Progenitor cell of endocrine pancreas (in vitro differentiated cells): ENCODE data around the gene KLHDC4. TPM values are rescaled to one million over a fixed set of nuclear protein-coding genes. Genes with fewer than 3 reads are reported as not detected.
"Not testable (repeated sequence)": the region's sequence is repeated elsewhere in the genome, so short reads cannot be mapped to it uniquely, and the experiment has no call there.

Experiments used
- DNase-seq: peaks from one replicate; pipeline ENCODE4 v3.0.0; 2021; ENCODE audit warnings: low spot score; ENCODE audit not compliant: unreplicated experiment
- H3K27ac Mint-ChIP-seq: 2 replicates; pipeline ENCODE4 v1.8.0; 2021; ENCODE audit warnings: mild to moderate bottlenecking, moderate library complexity, mixed read lengths
- H3K27me3 Mint-ChIP-seq: 2 replicates; pipeline ENCODE4 v1.8.0; 2021; ENCODE audit warnings: mixed read lengths
- H3K36me3 Mint-ChIP-seq: 2 replicates; pipeline ENCODE4 v1.8.0; 2022; ENCODE audit warnings: mixed read lengths; ENCODE audit not compliant: insufficient read depth
- H3K4me1 Mint-ChIP-seq: 2 replicates; pipeline ENCODE4 v1.8.0; 2021; ENCODE audit warnings: low read depth, mixed read lengths
- H3K4me3 Mint-ChIP-seq: 2 replicates; pipeline ENCODE4 v1.8.0; 2021; ENCODE audit warnings: low read depth, mild to moderate bottlenecking, moderate library complexity, mixed read lengths
- H3K9me3 Mint-ChIP-seq: 2 replicates; pipeline ENCODE4 v1.8.0; 2021; ENCODE audit warnings: low read depth, mixed read lengths
- total RNA-seq: library from RNA; stranded (reverse); gene quantifications from 2 replicates; pipeline ENCODE4 v1.2.1, GENCODE V29; 2021
- TF ChIP-seq, protein P1 (sequence below): fragments of 200-600 bp; sonication (generic); IDR thresholded peaks from one replicate; pipeline ENCODE4 v1.5.0; 2021; ENCODE audit warnings: antibody characterized with exemption, mild to moderate bottlenecking; ENCODE audit not compliant: unreplicated experiment

KLHDC4 gene
- total RNA-seq, 1 donor from 2014 or later: 58.8 TPM

GRCh38 chr16:87784812-87785211 lies 19.0 kb upstream of the KLHDC4 start:
- peaks cover 22% of the 10 kb centered on the region for H3K27me3 Mint-ChIP-seq
- no peak for DNase-seq
- peak overlapping the region; percentile 65 for H3K27ac Mint-ChIP-seq
- H3K4me3 Mint-ChIP-seq: no peak overlapping the region
- H3K9me3 Mint-ChIP-seq: no peaks in the 10 kb centered on the region
- TF ChIP-seq, protein P1, sequence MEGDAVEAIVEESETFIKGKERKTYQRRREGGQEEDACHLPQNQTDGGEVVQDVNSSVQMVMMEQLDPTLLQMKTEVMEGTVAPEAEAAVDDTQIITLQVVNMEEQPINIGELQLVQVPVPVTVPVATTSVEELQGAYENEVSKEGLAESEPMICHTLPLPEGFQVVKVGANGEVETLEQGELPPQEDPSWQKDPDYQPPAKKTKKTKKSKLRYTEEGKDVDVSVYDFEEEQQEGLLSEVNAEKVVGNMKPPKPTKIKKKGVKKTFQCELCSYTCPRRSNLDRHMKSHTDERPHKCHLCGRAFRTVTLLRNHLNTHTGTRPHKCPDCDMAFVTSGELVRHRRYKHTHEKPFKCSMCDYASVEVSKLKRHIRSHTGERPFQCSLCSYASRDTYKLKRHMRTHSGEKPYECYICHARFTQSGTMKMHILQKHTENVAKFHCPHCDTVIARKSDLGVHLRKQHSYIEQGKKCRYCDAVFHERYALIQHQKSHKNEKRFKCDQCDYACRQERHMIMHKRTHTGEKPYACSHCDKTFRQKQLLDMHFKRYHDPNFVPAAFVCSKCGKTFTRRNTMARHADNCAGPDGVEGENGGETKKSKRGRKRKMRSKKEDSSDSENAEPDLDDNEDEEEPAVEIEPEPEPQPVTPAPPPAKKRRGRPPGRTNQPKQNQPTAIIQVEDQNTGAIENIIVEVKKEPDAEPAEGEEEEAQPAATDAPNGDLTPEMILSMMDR: no peak
- H3K4me1 Mint-ChIP-seq: peaks cover 9% of the 10 kb centered on the region
- no peaks in the 10 kb centered on the region for H3K36me3 Mint-ChIP-seq

DNA sequence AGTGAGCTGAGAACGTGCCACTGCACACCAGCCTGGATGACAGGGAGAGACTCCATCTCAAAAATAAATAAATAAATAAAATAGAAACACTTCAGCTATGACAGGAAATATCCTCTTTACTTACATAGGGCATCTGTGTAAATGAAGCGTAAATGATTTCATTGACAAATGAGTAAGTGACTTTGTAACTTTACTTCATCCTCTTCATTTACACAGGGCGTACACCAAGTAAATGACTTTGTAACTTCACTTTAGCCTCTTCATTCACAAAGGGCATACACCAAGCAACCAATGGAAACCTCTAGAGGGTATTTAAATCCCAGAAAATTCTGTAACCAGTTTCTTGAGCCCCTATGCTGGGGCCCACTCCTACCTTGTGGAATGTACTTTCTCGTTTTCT lies 16.2 kb upstream of the KLHDC4 start:
- TF ChIP-seq, protein P1: no peak
- Mint-ChIP-seq H3K9me3 (no peaks in the 10 kb centered on the region), H3K27ac (no peak overlapping the region), H3K4me1 (peaks cover 11% of the 10 kb centered on the region), H3K27me3 (peaks cover 18% of the 10 kb centered on the region), H3K36me3 (no peaks in the 10 kb centered on the region), H3K4me3 (no peak overlapping the region)
- no peak for DNase-seq

- peak overlapping the region; percentile 78 for H3K27ac Mint-ChIP-seq
- H3K27me3 Mint-ChIP-seq: peaks cover 16% of the 10 kb centered on the region
- H3K4me1 Mint-ChIP-seq: peaks cover 11% of the 10 kb centered on the region
- no peaks in the 10 kb centered on the region for H3K9me3 Mint-ChIP-seq
- H3K4me3 Mint-ChIP-seq: no peak overlapping the region
- H3K36me3 Mint-ChIP-seq: no peaks in the 10 kb centered on the region
- TF ChIP-seq, protein P1: no peak
- no peak for DNase-seq
These were observed 14.7 kb upstream of the KLHDC4 start for GRCh38 chr16:87780385-87780989.

- H3K27ac Mint-ChIP-seq: peak overlapping the region; percentile 95
- DNase-seq: peak; percentile 88
- H3K4me1 Mint-ChIP-seq: peaks cover 6% of the 10 kb centered on the region
- H3K4me3 Mint-ChIP-seq: no peak overlapping the region
- H3K36me3 Mint-ChIP-seq: no peaks in the 10 kb centered on the region
- TF ChIP-seq, protein P1: peak; percentile 99
- no peaks in the 10 kb centered on the region for H3K9me3 Mint-ChIP-seq
- peaks cover 8% of the 10 kb centered on the region for H3K27me3 Mint-ChIP-seq
These were observed 13.2 kb upstream of the KLHDC4 start for GRCh38 chr16:87778830-87779579.

GRCh38 chr16:87778476-87778829 lies 12.7 kb upstream of the KLHDC4 start:
- DNase-seq: no peak
- peaks cover 8% of the 10 kb centered on the region for H3K27me3 Mint-ChIP-seq
- peaks cover 6% of the 10 kb centered on the region for H3K4me1 Mint-ChIP-seq
- no peak overlapping the region for H3K4me3 Mint-ChIP-seq
- H3K9me3 Mint-ChIP-seq: no peaks in the 10 kb centered on the region
- TF ChIP-seq, protein P1: no peak
- no peaks in the 10 kb centered on the region for H3K36me3 Mint-ChIP-seq
- peak overlapping the region; percentile 93 for H3K27ac Mint-ChIP-seq

- H3K4me3 Mint-ChIP-seq, H3K27ac Mint-ChIP-seq, H3K27me3 Mint-ChIP-seq, H3K4me1 Mint-ChIP-seq, DNase-seq, H3K9me3 Mint-ChIP-seq, H3K36me3 Mint-ChIP-seq: not testable (repeated sequence)
These were observed 8.1 kb upstream of the KLHDC4 start for GRCh38 chr16:87773836-87774235.

DNA sequence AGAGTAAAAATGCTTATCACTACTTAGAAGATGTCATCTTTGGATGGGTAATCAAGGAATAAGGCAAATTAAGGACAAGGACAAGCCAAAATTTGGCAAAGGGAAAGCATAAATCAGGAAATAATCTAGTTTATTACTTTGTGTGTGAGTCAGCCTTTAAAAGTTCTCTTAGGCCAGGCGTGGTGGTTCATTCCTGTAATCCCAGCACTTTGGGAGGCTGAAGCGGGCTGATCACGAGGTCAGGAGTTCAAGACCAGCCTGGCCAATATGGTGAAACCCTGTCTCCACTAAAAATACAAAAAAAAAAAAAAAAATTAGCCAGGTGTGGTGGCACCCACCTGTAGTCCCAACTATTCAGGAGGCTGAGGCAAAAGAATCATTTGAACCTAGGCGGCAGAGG lies 1.7 kb upstream of the KLHDC4 start:
- not testable (repeated sequence) for H3K36me3 Mint-ChIP-seq, H3K9me3 Mint-ChIP-seq, H3K27me3 Mint-ChIP-seq, H3K4me1 Mint-ChIP-seq, DNase-seq
- H3K4me3 Mint-ChIP-seq: peak overlapping the region; percentile 100
- peak overlapping the region; percentile 12 for H3K27ac Mint-ChIP-seq
